GM18861 (cell line): ENCODE results near the gene PCK2.
A peak's percentile ranks its signal among the peaks of the same experiment; 100 is the strongest.

ENCODE experiments used
- ATAC-seq: cut with Tn5 transposase; IDR thresholded peaks from one replicate; pipeline ENCODE4 v1.9.1; 2021; ENCODE audit not compliant: unreplicated experiment

PCK2 gene

DNA sequence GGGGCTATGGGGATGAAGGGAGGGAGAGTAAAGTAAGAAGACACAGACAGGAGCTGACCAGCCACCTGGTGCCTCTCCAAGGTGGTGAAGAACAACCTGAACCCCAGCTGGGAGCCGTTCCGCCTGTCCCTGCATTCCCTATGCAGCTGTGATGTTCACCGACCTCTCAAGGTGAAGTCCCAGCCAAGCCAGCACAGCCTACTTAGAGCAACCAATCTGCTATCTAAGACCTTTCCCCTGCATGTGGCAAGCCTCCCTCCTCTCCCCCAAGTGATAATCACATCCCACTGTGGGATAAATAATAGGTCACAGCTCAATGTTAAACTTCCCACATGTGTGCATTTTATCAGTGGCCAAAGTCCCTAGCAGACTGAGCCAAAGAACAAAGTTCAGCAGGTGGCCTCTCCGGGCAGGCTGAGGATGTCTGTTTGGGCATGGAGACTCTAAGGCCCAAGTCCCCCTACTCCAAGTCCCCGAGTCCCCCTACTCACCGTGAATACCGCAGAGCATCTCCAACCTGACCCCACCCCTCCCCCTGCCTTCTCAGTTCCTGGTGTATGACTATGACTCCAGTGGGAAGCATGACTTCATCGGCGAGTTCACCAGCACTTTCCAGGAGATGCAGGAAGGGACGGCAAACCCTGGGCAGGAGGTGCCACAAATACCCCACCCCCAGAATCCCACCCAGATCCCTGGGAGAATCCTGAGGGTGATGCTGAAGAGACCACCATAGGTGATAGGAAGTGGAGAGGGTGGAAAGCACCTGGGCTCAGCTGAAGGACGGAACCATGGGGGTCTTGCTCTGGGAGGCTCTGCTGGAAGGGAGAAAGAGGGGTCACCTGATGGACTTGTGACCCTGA lies 19.3 kb upstream of the PCK2 start:
- ATAC-seq = no peak

DNA sequence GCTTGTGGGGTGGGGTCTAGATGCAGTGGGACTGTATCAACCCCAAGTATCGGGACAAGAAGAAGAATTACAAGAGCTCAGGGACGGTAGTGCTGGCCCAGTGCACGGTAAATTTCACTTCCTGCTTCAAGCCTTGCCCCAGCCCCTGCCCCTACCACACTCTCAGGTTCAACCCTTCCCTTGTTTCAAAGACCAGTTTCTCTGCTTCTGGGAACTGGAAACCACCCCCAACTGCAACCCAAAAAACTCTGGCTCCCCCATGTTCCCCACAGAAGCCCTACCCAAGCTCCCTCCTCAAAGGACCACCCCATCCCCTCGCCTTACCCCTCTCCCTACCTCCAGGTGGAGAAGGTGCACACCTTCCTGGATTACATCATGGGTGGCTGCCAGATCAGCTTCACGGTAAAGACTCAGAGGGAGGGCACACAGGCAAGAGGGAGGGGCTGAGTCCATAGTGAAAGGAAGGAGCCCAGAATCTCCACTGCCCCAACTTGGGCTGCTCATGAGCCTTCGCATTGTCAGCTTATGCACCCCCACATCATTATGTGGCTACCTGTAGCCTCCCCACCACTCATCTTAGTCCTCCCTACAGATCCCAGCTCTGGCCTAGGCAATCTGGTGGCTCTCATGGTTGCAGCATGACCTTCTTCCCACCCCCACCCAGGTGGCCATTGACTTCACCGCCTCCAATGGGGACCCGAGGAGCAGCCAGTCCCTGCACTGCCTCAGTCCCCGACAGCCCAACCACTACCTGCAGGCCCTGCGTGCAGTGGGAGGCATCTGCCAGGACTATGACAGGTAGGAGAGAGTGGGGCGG lies 18.4 kb upstream of the PCK2 start:
- no peak for ATAC-seq

DNA sequence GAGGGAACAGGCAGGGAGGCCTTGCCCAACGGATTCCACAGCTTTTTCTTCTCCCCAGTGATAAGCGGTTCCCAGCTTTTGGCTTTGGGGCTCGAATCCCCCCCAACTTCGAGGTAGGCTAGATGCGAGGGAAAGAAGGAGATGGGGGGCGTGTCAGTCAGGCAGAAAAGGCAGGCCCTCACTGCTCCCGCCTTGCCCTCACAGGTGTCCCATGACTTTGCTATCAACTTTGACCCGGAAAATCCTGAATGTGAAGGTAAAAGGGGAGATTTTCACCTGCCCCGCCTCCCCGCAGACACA lies 17.9 kb upstream of the PCK2 start:
- ATAC-seq = no peak

DNA sequence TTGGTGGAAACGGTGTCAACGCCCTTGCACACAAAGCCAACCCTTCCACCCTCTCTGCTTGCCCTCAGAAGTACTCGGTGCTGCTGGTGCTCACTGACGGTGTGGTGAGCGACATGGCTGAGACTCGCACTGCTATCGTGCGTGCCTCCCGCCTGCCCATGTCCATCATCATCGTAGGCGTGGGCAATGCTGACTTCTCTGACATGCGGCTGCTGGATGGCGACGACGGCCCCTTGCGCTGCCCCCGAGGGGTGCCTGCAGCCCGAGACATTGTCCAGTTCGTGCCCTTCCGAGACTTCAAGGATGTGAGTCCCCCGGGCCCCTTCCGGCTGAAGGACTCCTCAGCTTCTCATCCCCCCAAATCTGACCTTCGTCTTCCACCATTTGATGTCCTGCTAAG lies 17.0 kb upstream of the PCK2 start:
- ATAC-seq = no peak

DNA sequence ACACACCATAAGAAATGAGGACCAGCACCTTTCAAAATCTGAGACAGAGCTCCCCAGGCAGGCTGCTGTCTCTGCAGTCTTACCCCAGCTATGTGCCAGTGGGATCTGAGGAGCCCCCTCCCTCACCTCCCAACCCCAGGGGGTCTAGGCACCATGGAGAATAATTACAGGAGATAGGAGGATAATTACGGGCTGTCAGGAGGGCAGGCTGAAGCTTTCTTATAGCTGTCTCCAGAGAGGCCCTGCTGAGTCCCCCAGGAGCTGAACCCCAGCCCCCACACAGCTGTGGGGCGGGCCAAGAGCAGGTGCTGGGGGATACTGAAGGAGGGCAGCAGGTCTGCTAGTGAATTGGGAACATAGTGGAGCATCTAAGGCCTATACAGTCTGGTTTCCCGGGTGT lies 16.0 kb upstream of the PCK2 start:
- no peak for ATAC-seq

DNA sequence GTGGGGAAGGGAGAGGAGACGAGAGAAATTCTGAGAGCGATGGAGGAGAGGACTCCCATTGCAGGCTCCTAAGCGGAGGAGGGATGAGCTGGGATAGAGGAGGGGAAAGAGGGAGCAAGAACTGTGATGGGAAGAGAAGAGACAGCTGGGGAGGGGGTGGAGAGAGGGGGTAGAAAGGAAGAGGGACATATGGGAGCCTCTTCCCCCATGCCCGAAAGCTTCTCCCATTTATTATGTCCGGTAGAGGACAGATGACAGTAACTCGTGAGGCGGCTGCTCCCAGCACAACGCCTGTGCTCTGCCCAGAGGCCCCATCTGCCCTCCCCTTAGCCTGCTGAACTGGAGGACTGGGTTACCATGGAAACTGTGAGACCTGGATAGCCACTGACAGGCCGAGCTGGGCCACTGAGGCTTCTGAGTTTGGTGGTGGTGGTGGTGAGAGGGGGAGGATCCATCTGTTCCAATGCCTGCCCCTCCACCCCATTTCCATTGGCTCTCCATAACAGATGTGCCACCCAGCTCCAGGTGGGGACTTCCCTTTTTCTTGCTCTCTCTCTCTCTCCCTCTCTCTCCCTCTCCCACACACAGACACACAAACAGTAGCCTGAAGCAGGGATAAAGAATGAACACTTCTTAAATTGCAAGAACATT lies 14.5 kb upstream of the PCK2 start:
- ATAC-seq = no peak

DNA sequence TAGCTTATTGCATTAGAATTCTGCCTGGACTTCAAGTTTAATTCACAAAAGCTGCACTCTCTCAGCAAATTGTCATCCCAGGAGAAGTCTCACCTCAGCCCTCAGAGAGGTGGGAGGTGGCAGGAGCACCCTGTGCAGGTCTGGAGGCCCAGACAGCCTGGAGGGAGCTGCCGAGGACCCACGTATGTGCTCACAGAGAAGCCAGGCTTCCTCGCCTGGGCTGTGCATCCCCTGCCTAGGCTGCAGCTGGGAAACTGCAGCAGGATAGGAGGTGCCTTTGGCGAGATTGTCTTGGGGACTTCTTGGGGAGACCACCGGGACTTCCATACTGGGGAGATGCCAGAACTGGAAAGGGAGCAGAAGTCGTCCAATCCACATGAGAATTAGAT lies 14.0 kb upstream of the PCK2 start:
- ATAC-seq = no peak

DNA sequence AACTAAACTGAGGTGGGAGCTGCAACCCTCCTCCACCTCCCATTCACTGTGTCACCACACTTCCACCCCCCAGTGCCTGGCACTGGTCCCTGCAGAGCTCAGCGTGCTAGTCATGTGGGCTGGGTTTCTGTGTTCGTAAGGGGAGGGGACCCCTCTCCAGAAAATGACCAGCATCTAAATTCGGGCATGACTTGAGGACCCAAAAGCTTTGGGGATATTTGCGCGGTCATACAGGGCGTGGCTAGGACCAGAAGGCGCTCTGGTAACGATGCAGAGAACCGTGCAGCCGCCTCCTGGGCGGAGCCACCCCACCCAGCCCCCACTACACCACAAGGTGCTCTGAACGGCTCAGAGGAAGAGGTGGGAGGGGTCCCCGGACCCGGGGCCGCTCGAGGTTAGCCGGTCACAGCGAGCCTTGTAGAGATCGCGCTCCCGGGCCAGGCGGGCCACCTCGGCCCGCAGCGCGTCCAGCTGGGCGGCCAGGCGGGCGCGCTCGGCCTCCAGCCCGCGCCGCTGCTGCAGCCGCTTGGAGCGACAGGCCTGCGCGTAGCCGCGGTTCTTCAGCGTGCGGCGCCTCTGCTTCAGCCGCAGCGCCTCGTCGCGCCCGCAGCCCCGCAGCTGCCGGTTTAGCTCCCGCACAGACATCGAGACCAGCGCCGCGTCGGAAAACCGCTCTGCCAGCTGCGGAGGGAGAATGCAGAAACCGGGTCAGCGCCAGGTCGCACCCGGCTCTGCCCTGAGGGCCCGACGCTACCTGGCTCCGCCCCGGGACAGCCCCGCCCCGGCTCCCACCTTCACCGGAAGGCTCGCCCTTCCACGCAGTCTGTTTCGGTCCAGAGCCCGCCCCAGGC lies 13.0 kb upstream of the PCK2 start:
- ATAC-seq = peak; percentile 79

DNA sequence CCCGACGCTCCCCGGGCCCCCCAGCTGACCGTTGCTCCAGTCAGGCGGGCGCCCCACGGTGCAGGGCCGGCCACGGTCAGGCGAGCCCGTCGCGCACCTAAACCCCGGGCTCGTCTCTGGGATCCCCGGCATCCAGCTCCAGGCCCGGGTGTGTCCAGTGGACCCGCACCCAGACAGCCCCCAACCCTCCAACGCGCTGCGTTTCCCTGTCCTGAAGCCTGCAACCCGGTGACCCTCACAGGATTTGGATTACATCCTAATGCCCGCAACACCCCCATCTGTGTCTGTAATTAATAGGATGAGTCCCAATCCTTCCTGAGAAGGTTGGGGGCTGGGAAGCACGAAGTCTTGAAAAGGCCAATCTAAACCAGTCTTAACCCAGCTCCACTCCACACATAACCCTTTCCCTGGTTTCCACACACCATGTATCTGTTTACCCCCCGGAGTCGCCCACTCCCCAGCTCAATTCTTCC lies 12.3 kb upstream of the PCK2 start:
- no peak for ATAC-seq

DNA sequence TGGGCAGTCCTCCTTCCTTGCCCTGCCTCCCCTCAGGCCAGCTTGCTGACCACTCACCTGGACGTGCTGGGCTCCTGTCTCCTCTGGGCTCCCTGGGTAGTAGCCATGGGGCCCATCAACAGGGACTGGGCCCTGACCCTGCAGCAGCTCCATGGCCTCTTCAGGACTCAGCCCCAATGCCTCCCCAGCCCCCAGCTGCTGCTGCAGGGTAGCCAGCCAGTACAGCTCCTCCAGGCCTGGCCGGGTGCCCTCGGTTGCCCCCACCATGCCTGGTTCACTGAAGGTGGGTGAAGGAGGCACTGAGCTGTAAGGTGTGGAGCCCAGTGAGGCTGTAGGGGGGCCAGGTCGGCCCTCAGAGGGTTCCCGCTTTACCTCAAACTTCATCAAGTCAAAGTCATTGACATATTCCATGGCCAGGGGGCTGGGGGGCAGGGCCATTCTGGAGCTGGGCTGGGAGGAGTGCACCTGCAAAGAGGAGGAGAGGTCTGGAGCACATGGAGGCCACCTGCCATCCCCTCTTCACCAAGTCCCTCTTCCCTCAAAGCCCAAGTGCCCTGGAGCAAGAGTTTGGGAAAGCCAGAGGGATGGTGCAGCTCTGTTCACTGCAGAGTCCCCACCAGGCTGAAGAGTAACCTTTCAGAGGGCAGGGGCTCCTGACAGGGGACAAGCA lies 11.6 kb upstream of the PCK2 start:
- ATAC-seq = no peak

DNA sequence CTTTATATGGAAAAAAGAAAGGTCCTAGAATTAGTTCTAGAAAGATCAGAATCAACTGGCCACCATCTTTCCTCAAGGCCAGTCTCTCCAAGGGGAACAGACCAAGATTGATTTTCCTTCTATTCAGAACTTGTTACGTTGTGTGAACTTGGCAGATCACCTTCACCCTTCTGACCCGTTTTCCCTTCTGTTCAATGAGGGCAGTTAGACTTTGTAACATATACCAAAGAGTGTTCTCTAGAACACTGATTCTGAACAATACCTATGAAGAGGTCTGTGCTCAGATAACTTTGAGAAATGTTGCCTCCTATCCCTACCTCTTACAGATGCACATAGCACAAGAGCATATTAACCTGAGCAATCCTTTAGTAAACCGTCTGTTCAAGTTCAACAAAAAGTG lies 10.6 kb upstream of the PCK2 start:
- no peak for ATAC-seq

DNA sequence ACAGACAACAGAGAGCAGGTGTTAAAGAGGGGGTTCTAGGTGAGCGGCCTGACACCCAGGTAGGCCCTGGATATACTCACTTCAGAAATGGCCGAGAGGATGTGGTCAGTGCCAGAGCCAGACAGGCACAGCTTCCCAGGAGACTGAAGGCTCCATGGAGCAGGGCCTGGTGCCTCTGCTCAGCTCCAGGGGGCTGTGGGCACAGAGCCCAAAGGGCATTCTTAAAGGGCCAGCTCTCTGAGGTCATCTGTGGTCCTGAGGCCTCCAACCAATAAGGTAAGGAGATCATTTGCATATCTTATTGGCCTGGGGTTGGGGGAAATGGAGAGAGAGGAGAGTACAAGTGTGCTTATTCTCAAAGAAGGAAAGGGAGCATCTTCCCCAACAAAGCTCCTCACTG lies 9.7 kb upstream of the PCK2 start:
- ATAC-seq = no peak

DNA sequence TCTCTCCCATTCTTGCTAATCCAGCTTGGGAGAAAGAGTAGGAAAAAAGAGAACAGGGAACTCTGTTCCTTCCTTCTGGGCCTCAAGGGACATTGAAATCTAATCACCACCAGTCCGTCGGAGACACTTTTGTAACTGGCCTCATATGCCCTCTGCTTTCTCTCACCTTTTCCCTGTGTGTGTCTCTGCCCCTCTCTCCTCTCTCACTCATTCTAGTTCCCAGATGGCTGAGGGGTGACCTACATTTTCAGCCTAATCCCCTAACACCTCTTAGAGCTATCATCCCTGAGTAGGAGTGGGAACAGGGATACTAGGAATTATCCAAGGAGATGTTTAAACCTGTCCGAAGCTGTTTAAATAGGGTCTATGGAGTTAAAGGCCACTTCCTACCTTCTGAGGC lies 8.9 kb upstream of the PCK2 start:
- no peak for ATAC-seq

DNA sequence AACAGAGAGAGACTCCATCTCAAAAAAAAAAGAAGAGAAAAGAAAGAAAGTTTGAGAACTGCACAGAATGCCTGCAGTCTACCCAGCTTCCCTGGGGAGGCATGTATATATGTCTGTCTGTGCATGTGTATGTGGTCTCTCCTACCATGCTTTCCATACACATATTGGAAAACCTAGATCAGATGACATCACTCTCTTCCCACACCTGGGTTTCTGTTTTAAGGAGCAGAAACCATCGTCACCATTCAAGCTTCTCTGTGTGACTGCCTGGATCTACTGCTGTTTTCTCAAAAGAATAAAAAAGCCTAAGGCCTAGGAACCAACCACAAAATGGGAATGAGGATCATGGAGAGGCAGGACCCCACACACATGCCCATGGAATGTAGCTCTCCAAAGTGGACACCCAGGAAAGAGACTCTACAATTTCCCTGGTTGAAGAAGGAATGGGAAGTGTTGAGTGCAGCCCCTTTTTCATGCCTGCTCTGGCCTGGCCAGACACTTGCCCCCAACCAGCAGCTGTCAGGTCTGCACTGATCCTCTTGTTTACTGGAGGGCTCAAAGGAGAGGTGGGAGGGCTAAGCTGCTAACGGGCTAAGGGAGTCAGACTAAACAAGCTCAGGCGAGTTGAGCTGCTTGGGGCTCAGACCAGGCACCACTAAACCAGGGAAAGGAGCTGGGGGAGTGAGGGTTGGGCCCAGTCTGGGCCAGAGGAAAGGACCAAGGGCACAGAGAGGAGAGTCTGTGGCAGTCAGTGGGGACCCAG lies 7.7 kb upstream of the PCK2 start:
- ATAC-seq = no peak

DNA sequence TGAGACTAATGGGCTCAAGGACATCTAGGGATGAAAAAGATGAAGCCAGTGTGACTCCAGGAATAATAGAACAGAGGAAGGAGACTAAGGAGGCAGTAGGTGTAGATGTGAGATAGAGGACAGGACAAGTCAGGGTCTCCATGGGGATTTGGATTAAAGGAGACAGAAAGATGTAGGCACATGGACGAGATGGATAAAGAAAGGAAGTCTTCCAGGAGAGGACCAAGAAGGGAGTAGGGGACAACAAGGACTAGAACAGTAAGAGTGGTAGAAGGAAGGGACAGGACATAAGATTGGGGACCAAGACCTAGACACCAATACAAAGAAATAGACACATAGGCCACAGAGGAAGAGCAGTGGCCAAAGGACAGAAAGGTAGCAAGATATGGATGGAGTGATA lies 7.1 kb upstream of the PCK2 start:
- ATAC-seq = no peak

DNA sequence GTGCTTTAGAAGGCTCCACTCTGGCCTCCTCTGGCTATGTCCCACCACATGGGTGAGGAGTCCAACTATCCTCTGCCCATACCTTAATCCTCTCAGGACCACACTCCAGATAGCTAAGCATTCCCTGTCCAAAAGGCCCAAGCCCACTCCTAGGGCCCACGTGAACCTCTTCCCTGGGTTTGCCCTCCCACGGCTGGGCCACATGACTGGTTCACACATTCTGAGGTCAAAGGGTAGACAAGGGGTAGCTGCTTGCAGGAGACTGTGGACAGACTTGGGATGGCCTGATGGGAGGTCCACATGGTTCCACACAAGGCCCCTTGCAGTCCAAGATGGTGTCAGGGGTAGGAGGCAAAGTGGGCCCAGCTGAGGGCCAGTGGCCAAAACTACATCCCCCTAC lies 6.0 kb upstream of the PCK2 start:
- ATAC-seq = no peak

DNA sequence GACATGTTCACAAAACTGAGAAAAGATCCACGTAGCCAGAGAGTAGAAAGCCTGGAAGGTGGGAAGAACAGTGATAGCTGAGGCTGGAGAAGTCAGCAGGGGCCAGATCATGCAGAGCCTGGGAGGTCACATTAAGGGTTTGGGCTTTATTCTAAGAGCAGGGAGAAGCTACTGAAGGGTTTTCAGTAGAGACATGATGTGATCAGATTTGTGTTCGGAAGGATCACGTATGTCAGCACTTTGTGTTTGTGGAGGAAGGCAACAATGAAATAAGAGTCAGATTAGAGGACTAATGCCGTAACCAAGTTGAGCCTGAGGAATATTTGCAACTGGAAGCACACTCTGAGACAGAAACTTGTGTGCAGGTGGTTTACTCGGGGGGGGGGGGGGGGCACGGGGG lies 4.2 kb upstream of the PCK2 start:
- no peak for ATAC-seq

DNA sequence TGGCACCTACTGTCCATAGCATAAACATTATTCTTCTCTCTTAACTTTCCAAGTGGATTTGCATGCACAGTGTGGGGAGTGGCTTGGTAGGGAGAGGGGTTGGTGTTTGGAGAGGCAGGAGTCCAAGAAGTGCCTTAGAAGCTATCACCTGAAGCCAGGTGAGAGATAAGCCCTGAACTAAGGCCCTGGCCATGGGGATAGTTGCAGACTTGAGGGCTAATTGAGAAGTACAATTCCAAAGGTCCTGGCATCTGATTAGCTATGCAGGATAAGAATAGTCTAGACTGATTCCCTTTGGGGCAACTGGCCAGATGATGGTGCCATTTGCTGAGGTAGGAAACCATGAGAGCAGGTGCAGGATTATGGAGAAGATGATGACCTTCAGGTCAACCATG lies 2.0 kb upstream of the PCK2 start:
- no peak for ATAC-seq

DNA sequence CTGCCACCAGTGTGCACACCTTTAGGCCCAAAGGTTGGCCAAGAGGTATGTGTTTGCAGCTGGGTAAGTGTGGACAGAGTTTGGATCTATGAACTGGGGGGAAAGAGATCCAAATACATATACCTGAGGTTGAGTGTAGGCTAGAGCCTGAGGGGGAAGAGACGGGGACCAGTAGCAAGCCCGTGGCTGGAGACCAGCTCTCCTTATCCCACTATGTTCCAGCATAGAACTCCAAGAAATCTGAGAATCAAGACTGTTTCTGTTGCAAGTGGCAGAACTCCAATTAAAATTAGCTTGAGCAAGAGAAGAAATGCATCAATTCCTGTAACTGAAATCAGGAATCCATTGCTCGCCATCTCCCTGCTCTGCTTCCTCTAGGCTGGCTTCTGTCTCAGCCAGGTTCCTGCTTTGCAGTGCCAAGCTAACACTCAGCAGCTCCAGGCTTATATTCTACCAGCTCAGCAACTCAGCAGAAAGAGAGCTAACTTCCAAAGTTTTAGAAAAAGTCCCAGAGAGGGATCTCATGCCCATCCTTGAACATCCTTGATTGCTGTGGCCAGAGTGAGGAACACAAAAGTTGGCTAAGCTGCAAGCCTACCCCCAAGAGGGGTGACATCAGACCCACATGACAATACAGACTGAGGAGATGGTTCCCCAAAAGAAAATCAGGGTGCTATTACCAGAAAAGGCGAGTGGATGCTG lies 1.5 kb upstream of the PCK2 start:
- no peak for ATAC-seq
